ENCODE results near the gene TM7SF3.
A peak's percentile ranks its signal among the peaks of the same experiment; 100 is the strongest.

The TM7SF3 gene

GRCh38 chr12:27014859-27015729, 910 bp upstream of the TM7SF3 start:
- DNase-seq: no peak

- DNase-seq: peak in 2 of 4 experiments; percentile 16 to 37
These were observed 536 bp downstream of the TM7SF3 start for GRCh38 chr12:27013611-27014084.

GRCh38 chr12:27012982-27013255, 1.3 kb downstream of the TM7SF3 start:
- DNase-seq: no peak

DNA sequence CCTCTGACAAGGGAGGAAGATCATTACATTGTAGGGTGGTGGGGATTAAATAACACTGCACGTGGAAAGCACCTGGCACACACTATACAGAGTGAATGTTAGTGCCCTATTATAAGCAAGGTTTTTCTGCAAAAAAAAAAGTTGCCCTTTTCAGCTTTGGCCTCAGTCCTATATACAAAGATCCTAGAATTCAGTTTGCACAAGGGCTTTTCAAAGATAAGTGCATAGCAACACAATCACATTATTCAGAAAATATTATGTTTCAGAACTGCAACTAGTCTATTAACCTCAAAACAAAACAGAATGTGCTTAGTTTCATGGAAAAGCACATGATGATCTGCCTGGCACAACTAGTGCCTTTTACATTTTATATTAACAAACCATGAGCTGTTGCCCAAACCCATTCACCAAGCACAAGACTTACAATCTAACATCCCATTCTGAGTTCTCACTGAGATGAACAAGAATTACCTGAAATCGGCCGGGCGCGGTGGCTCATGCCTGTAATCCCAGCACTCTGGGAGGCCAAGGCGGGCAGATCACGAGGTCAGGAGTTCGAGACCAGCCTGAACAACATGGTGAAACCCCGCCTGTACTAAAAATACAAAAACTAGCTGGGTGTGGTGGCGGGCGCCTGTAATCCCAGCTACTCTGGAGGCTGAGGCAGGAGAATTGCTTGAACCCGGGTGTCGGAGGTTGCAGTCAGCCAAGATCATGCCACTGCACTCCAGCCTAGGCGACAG, 1.8 kb downstream of the TM7SF3 start:
- no peak for DNase-seq

DNA sequence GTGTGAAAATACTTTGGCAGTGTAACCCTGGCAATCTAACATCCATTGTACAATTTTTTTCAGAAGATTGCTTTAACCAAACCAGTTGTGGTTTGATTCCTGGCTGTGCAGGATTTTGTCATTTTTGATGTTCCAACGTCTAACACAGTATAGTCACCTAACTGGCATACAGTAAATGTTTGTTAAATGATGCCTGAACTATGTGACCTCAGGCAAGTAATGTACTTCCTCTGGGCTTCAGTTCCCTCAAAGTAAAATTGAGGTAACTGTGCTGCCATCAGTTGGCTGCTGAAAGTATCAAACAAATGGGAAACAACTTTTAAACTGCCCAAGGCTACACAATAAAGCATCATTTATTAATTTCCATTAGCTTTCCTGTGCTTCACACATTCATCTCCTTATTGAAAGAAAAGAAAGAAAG, 4.3 kb downstream of the TM7SF3 start:
- no peak for DNase-seq

DNA sequence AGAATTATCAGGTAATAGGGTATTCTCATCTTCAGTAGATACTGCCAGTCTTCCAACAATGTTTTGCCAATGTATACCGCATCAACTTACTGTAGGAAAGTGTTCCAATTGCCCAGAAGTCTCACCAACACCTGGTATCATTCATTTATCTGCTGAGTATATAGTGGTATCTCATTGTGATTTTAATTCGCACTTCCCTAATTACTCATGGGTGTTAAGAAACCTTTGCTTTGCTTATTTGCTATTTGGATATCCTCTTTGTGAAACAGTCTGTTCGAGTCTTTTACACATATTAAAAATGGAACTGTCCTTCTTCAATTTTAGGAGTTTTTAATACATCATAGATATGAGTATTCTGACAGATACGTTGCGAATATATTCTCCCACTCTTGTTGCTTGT, 6.1 kb downstream of the TM7SF3 start:
- no peak for DNase-seq

GRCh38 chr12:27006797-27007467, 7.3 kb downstream of the TM7SF3 start:
- no peak for DNase-seq

- no peak for DNase-seq
These were observed 8.7 kb downstream of the TM7SF3 start for GRCh38 chr12:27005495-27005894.

GRCh38 chr12:27003421-27004381, 10.5 kb downstream of the TM7SF3 start:
- DNase-seq: no peak

DNA sequence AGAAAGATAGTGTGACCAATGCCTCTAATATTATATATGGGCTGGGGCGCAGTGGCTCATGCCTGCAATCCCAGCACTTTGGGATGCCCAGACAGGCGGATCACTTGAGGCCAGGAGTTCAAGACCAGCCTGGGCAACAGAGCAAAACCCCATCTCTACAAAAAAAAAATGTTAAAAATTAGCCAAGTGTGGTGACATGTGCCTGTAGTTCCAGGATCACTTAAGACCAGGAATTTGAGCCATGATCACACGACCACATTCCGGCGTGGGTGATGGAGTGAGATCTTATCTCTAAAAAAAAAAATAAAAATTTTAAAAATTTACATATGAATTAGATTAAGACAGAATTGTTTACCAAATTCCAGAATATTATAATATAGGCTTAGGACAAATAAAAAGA, 12.0 kb downstream of the TM7SF3 start:
- no peak for DNase-seq

- no peak for DNase-seq
These were observed 12.5 kb downstream of the TM7SF3 start for GRCh38 chr12:27001663-27002062.

DNA sequence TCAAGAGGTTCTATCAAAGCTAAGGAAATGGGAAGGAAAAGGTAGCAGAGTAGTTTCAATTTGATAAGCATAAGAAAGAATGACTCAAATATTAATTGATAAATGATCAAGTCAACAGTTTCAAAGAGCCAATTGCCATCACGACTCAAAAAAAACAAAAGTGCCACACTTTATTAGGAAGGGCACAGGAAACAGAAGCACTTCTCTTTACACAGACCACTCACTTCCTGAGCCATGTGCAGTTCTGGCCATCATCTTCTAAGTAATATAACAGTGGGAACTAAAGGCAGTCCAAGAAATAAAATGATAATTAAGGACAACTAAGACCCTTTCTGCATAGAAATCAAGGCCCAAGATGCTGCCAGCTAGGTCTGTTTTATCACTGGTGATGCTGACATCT, 13.2 kb downstream of the TM7SF3 start:
- no peak for DNase-seq

DNA sequence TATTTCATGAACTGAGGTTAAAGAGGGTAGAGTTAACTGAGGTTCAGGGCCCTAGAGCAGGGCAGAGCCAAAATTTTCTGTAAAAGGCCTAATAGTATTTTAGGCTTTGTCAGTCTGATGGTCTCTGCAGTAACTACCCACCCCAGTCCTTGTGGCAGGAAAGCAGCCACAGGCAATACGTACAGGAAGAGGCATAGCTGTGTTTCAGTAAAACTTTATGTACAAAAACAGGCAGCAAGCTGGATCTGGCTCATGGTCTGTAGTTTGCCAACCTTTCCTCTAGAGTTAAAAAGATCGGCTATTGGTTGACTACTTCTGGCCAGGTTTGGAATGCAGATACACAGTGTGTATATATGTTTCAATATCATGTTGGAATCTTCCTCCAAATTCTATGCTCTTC, 17.2 kb downstream of the TM7SF3 start:
- no peak for DNase-seq

- no peak for DNase-seq
These were observed 18.5 kb downstream of the TM7SF3 start for GRCh38 chr12:26995706-26996105.

DNA sequence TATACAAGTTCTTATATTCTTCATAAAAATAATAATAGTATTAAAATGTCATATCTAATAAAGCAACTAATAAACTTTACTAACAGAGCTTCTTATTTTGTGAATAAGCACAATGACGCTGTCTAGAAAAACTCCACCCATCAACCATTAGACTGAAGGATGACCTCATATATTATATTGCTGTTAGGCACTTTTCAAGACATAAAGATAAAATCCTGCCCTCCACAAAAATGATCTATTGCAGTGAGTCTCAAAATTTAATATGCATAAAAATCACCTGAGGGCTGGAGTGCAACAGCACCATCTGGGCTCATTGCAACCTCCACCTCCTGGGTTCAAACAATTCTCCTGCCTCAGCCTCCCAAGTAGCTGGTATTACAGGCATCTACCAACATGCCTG, 20.1 kb downstream of the TM7SF3 start:
- no peak for DNase-seq

GRCh38 chr12:26991826-26992225, 22.4 kb downstream of the TM7SF3 start:
- no peak for DNase-seq

- DNase-seq: no peak
These were observed 24.3 kb downstream of the TM7SF3 start for GRCh38 chr12:26989873-26990272.

GRCh38 chr12:26988703-26989102, 25.5 kb downstream of the TM7SF3 start:
- no peak for DNase-seq

- DNase-seq: no peak
These were observed 26.4 kb downstream of the TM7SF3 start for GRCh38 chr12:26987634-26988424.

DNA sequence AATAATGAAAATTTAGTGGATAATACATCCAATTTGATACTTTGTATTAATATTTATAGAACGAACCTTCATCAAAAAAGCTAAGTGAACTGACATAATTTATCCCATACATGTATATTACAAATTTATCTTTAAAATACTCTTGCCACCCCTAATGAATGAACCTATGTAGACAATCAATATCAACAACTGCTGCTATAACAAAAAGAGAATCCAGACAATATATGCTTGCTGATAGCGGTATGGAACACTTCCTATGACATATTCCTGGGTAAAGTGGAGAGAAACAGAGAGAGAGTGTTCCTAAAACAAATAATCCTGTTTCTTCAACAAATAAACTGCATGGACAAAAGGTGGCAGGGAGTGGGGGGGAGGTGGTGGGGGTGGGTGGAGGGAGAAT, 31.3 kb downstream of the TM7SF3 start:
- no peak for DNase-seq

DNA sequence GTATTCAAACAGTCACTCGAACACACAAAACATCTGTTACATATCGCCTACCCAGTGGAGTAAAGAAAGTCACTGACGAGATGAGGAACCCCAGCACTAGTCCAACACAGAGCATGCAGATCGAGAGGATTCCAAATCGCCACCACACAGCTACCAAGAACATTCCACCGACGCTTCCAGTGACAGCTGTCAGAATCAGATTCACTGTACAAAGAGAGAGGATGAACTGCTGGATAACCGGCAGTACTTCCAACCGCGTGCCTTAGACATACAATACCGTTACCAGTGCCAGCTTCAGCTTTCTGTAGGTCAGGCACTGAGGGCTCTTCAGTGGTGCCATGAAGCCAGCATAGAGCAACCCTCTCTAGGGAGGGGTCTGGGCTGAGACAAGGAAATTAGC, 34.5 kb downstream of the TM7SF3 start:
- no peak for DNase-seq

GRCh38 chr12:26978801-26979200, 35.4 kb downstream of the TM7SF3 start:
- DNase-seq: no peak

Measured in activated CD4-positive, CD25-positive, alpha-beta regulatory T cell (primary cell).